ENCODE results near the gene AUP1.

- TF ChIP-seq EZH2 (IDR thresholded peaks at IDR 0.05) (no peak), POLR2AphosphoS5 (IDR thresholded peaks at IDR 0.05; ENCODE audit: borderline replicate concordance, low read depth, low read length) (no peak), FOXP2 (optimal IDR thresholded peaks at IDR 0.05; ENCODE audit: control extremely low read depth, extremely low read length, insufficient read depth) (no peak)
Measured at GRCh38 chr2:74526649-74527230, 2.8 kb downstream of the AUP1 start.
